CD4-positive, alpha-beta T cell (primary cell): Measurements from ENCODE around the gene CLEC3A. TPM values are rescaled to one million over a fixed set of nuclear protein-coding genes. Genes with fewer than 3 reads are reported as not detected.

Experiments
- ATAC-seq: fragments of 200-7000 bp; cut with Tn5 transposase; one replicate; pipeline ENCODE4 v1.10.0; 2022; ENCODE audit warnings: mild to moderate bottlenecking; ENCODE audit not compliant: poor library complexity
- CTCF ChIA-PET: fragments of 350-600 bp; sonication (Branson Sonifier 250); formaldehyde crosslinking; loops from one replicate; lab custom pipeline; 2021; ENCODE audit warnings: antibody characterized with exemption, inconsistent platforms; lab: Charles Lee
- POLR2A ChIA-PET: fragments of 350-600 bp; sonication (Branson Sonifier 250); formaldehyde crosslinking; loops from one replicate; lab custom pipeline; 2021; ENCODE audit warnings: antibody characterized with exemption, inconsistent platforms; lab: Charles Lee
- DNase-seq, 14 experiments: peaks; one replicate each; pipeline ENCODE4 v3.0.0-alpha.2; 2013 to 2020; ENCODE audit warnings: mixed read lengths in 2 of 14
- H3K27ac ChIP-seq, 2 donors: one replicate each; pipeline versions ENCODE4 v1.5.1 to v1.7.0; 2013; ENCODE audit warnings: low read length in 2 of 2, low read depth in 1 of 2, mild to moderate bottlenecking in 1 of 2
- H3K27me3 ChIP-seq, 2 experiments: 1 replicate in 1 of 2; 2 replicates in 1 of 2; pipeline versions ENCODE4 v1.6.1 to v1.7.0; 2013; ENCODE audit warnings: low read length in 2 of 2, control low read depth in 1 of 2, mild to moderate bottlenecking in 1 of 2, moderate library complexity in 1 of 2; ENCODE audit not compliant: insufficient read depth in 2 of 2, control insufficient read depth in 1 of 2
- H3K36me3 ChIP-seq: one replicate; pipeline ENCODE4 v1.6.1; 2013; ENCODE audit warnings: low read length, control low read depth; ENCODE audit not compliant: insufficient read depth
- H3K4me1 ChIP-seq: one replicate; pipeline ENCODE4 v1.6.1; 2013; ENCODE audit warnings: low read length, control low read depth; ENCODE audit not compliant: insufficient read depth
- H3K4me3 ChIP-seq: one replicate; pipeline ENCODE4 v1.5.1; 2013; ENCODE audit warnings: mild to moderate bottlenecking, low read length, moderate library complexity
- H3K9me3 ChIP-seq, 2 experiments: 1 replicate in 1 of 2; 2 replicates in 1 of 2; pipeline versions ENCODE4 v1.6.1 to v1.7.0; 2013; ENCODE audit warnings: low read length in 2 of 2, mild to moderate bottlenecking in 2 of 2, control low read depth in 1 of 2, moderate library complexity in 1 of 2; ENCODE audit not compliant: control insufficient read depth in 1 of 2, insufficient read depth in 1 of 2
- H3K27ac Mint-ChIP-seq: one replicate; pipeline ENCODE4 v1.8.0; 2020; ENCODE audit warnings: mixed read lengths
- H3K27me3 Mint-ChIP-seq: one replicate; pipeline ENCODE4 v1.8.0; 2021; ENCODE audit warnings: mixed read lengths
- H3K36me3 Mint-ChIP-seq: one replicate; pipeline ENCODE4 v1.8.0; 2021; ENCODE audit warnings: low read depth, mixed read lengths
- H3K4me1 Mint-ChIP-seq: one replicate; pipeline ENCODE4 v1.8.0; 2021; ENCODE audit warnings: low read depth, mixed read lengths
- H3K4me3 Mint-ChIP-seq: one replicate; pipeline ENCODE4 v1.8.0; 2020; ENCODE audit warnings: mild to moderate bottlenecking, mixed read lengths
- H3K9me3 Mint-ChIP-seq: one replicate; pipeline ENCODE4 v1.8.0; 2020; ENCODE audit warnings: mixed read lengths
- CTCF ChIP-seq: fragments of 200-600 bp; IDR thresholded peaks from one replicate; pipeline ENCODE4 v1.8.0; 2022; ENCODE audit warnings: antibody characterized with exemption, mild to moderate bottlenecking
- intact Hi-C, 2 experiments: fragments of 100-400 bp; cut with DNase I in 1 of 2; cut with micrococcal nuclease in 1 of 2; formaldehyde crosslinking; loops; one replicate each; pipeline versions ENCODE4 v1.15.1 to v1.9.0; 2023 to 2025; cut with DNase I, micrococcal nuclease
- total RNA-seq, 174 experiments: library from RNA in 2 of 174; stranded (reverse) in 2 of 174; gene quantifications; one replicate each; pipeline ENCODE4 v1.2.3 and lab custom pipeline; 2021 to 2026

Gene CLEC3A
- total RNA-seq, 2 experiments from 2014 or later: not detected

- no peak overlapping the region for H3K27ac Mint-ChIP-seq
- CTCF ChIA-PET: no interaction called here
- no peak overlapping the region for H3K4me3 Mint-ChIP-seq
Observed at GRCh38 chr16:78060295-78060694, 37.9 kb downstream of the CLEC3A start.

GRCh38 chr16:78060809-78061208 lies 38.5 kb downstream of the CLEC3A start:
- H3K9me3 ChIP-seq: no peaks in the 10 kb centered on the region
- Mint-ChIP-seq H3K36me3 (no peaks in the 10 kb centered on the region), H3K9me3 (no peaks in the 10 kb centered on the region), H3K4me3 (no peak overlapping the region), H3K4me1 (no peaks in the 10 kb centered on the region), H3K27ac (no peak overlapping the region), H3K27me3 (peaks cover 6% of the 10 kb centered on the region)
- H3K27ac ChIP-seq: no peak overlapping the region
- H3K36me3 ChIP-seq: no peaks in the 10 kb centered on the region
- no peak for DNase-seq
- intact Hi-C loops: no loop called here
- no peaks in the 10 kb centered on the region for H3K4me1 ChIP-seq
- ChIA-PET POLR2A (no interaction called here), CTCF (no interaction called here)
- no peak for ATAC-seq
- no peak overlapping the region for H3K4me3 ChIP-seq
- H3K27me3 ChIP-seq: peaks cover 0 to 9% of the 10 kb centered on the region in 2 experiments
- no peak for TF ChIP-seq CTCF

More at GRCh38 chr16:78060295-78060694, 37.9 kb downstream of the CLEC3A start:
- no peak for TF ChIP-seq CTCF
- no peak overlapping the region for H3K27ac ChIP-seq
- H3K4me3 ChIP-seq: no peak overlapping the region
- no peaks in the 10 kb centered on the region for H3K36me3 ChIP-seq
- no peaks in the 10 kb centered on the region for H3K4me1 ChIP-seq
- DNase-seq (no peak), ATAC-seq (no peak)
- Mint-ChIP-seq H3K36me3 (no peaks in the 10 kb centered on the region), H3K27me3 (peaks cover 6% of the 10 kb centered on the region), H3K4me1 (no peaks in the 10 kb centered on the region), H3K9me3 (no peaks in the 10 kb centered on the region)
- H3K27me3 ChIP-seq: peaks cover 0 to 9% of the 10 kb centered on the region in 2 experiments
- no peaks in the 10 kb centered on the region for H3K9me3 ChIP-seq
- POLR2A ChIA-PET: no interaction called here
- intact Hi-C loops: no loop called here

GRCh38 chr16:78065319-78065718 lies 43.0 kb downstream of the CLEC3A start:
- POLR2A ChIA-PET: no interaction called here
- CTCF ChIA-PET: no interaction called here
- no peak overlapping the region for H3K27ac Mint-ChIP-seq

More at GRCh38 chr16:78065319-78065718, 43.0 kb downstream of the CLEC3A start:
- TF ChIP-seq CTCF: no peak
- Mint-ChIP-seq H3K27me3 (peaks cover 26% of the 10 kb centered on the region), H3K9me3 (no peaks in the 10 kb centered on the region), H3K4me1 (no peaks in the 10 kb centered on the region), H3K36me3 (no peaks in the 10 kb centered on the region), H3K4me3 (no peak overlapping the region)
- DNase-seq (no peak), ATAC-seq (no peak)
- Histone ChIP-seq H3K9me3 (peaks cover 0 to 3% of the 10 kb centered on the region in 2 experiments), H3K27me3 (peaks cover 0 to 3% of the 10 kb centered on the region in 2 experiments), H3K36me3 (no peaks in the 10 kb centered on the region), H3K4me1 (no peaks in the 10 kb centered on the region), H3K27ac (no peak overlapping the region), H3K4me3 (no peak overlapping the region)
- intact Hi-C loops: no loop called here
